Measurements from ENCODE around the gene CAPN11. TPM values are rescaled to one million over a fixed set of nuclear protein-coding genes. Genes with fewer than 3 reads are reported as not detected.

The CAPN11 gene
- total RNA-seq, 2 experiments from 2014 or later = not detected

DNA sequence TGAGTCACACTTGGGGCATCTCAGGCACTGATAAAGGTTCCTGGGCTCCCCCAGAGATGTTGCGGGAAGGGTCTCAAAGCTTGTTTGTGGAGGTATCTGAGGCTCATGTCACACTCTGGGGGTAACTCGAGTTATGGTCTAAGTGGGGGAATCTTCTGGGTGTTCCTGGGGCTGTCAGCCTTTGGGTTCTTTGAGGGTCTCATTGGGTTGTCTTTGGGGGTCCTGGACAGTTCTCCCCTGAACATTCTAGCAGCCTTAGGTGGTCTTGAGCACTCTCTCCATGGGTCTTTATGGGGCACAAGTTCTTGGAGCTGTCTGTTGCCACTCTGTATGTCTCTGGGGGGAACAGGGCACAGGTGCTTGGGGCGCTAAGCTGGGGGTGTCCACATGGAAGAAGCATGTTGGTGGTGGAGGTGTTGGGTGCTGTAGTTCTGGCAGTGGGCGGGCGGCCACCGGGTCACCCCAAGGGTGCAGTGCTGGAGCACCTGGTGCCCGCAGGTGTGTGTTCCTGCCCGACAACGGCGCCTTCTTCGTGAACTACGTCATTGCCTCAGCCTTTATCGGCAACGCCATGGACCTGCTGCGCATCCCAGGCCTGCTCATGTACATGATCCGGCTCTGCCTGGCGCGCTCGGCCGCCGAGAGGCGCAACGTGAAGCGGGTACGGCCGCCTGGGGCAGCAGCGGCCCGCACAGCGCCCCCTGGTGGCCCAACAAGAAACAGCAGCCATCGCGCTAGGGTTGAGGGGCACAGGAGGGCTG is 7.1 kb upstream of the CAPN11 start:
- Histone ChIP-seq H3K4me1 (ENCODE audit: insufficient read depth, low read length, poor library complexity, severe bottlenecking) (peaks cover 4% of the 10 kb centered on the region), H4K20me1 (ENCODE audit: insufficient read depth, low read length) (no peaks in the 10 kb centered on the region), H3K4me3 (ENCODE audit: low read depth, low read length, poor library complexity, severe bottlenecking) (no peak overlapping the region), H2AFZ (ENCODE audit: low read length) (no peak overlapping the region), H3K9me3 (ENCODE audit: low read length) (no peaks in the 10 kb centered on the region), H3K27ac (ENCODE audit: low read depth, low read length, poor library complexity, severe bottlenecking) (no peak overlapping the region), H3K9me2 (ENCODE audit: insufficient read depth, low read length) (no peaks in the 10 kb centered on the region), H3K4me2 (ENCODE audit: low read length) (peak overlapping the region; percentile 16; the same call in 1 of the 2 replicates), H3K79me2 (ENCODE audit: insufficient read depth, low read depth, low read length) (no peaks in the 10 kb centered on the region), H3K36me3 (ENCODE audit: insufficient read depth, low read length) (no peaks in the 10 kb centered on the region)
- peak; percentile 83 for DNase-seq (ENCODE audit: low spot score)
- BruUV-seq (replicated peaks) = no TSS peak
- POLR2A ChIA-PET = no interaction called here
- TF ChIP-seq EZH2phosphoT487 (IDR thresholded peaks at IDR 0.05; ENCODE audit: borderline replicate concordance, low read depth, low read length) = no peak
- TF ChIP-seq, protein P1, sequence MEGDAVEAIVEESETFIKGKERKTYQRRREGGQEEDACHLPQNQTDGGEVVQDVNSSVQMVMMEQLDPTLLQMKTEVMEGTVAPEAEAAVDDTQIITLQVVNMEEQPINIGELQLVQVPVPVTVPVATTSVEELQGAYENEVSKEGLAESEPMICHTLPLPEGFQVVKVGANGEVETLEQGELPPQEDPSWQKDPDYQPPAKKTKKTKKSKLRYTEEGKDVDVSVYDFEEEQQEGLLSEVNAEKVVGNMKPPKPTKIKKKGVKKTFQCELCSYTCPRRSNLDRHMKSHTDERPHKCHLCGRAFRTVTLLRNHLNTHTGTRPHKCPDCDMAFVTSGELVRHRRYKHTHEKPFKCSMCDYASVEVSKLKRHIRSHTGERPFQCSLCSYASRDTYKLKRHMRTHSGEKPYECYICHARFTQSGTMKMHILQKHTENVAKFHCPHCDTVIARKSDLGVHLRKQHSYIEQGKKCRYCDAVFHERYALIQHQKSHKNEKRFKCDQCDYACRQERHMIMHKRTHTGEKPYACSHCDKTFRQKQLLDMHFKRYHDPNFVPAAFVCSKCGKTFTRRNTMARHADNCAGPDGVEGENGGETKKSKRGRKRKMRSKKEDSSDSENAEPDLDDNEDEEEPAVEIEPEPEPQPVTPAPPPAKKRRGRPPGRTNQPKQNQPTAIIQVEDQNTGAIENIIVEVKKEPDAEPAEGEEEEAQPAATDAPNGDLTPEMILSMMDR (conservative IDR thresholded peaks at IDR 0.05; ENCODE audit: low read length) = peak; percentile 99
- intact Hi-C loops (cut with micrococcal nuclease; ENCODE audit: unreplicated experiment) = loop anchor here (1.0 kb wide), 1 partner anchor 55 kb away; no protein-coding TSS in a partner anchor
- CTCF ChIA-PET (ENCODE audit: unreplicated experiment) = no interaction called here

DNA sequence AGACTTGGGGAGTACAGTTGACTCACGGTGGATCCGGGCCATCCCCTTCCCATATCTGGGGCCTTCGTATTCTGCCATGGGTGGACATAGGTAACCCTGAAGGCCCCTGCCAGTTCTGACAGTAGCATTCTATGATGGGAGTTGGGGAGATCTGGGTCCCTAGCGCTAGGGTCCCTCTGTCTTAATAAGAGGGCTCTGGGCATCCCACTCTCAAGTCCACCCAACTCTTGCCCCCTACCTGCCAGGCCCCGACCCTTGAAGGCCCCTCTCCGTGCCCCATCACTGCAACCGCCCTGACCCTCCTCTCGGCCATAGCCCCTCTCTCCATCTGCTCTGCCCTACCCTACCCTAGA is 6.5 kb upstream of the CAPN11 start:
- CTCF ChIA-PET (ENCODE audit: unreplicated experiment) = no interaction called here
- TF ChIP-seq, protein P1 (conservative IDR thresholded peaks at IDR 0.05; ENCODE audit: low read length) = peak; percentile 52
- TF ChIP-seq EZH2phosphoT487 (IDR thresholded peaks at IDR 0.05; ENCODE audit: borderline replicate concordance, low read depth, low read length) = no peak
- no TSS peak for BruUV-seq (replicated peaks)

DNA sequence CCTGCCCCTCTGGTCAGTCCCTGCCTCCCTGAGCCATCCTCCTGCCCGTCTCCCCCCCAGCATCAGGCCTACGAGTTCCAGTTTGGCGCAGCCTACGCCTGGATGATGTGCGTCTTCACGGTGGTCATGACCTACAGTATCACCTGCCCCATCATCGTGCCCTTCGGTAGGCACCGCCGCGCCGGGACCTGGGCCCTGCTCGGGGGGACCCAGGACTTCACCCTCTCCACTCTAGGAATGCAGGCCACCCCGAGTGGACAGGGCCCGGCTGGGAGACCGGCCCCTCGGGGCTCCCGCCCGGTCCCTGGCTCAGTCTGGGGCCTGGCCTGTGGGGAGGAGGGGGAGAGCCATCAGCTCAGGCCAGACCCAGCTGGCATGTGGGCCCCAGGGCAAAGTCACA is 6.1 kb upstream of the CAPN11 start:
- TF ChIP-seq, protein P1 (conservative IDR thresholded peaks at IDR 0.05; ENCODE audit: low read length) = no peak
- Histone ChIP-seq H3K79me2 (ENCODE audit: insufficient read depth, low read depth, low read length) (no peaks in the 10 kb centered on the region), H3K4me3 (ENCODE audit: low read depth, low read length, poor library complexity, severe bottlenecking) (no peak overlapping the region), H3K9me2 (ENCODE audit: insufficient read depth, low read length) (no peaks in the 10 kb centered on the region), H2AFZ (ENCODE audit: low read length) (no peak overlapping the region), H3K27ac (ENCODE audit: low read depth, low read length, poor library complexity, severe bottlenecking) (no peak overlapping the region), H3K4me2 (ENCODE audit: low read length) (no peak overlapping the region), H3K36me3 (ENCODE audit: insufficient read depth, low read length) (no peaks in the 10 kb centered on the region), H4K20me1 (ENCODE audit: insufficient read depth, low read length) (no peaks in the 10 kb centered on the region), H3K4me1 (ENCODE audit: insufficient read depth, low read length, poor library complexity, severe bottlenecking) (peaks cover 4% of the 10 kb centered on the region), H3K9me3 (ENCODE audit: low read length) (no peaks in the 10 kb centered on the region)
- intact Hi-C loops (cut with micrococcal nuclease; ENCODE audit: unreplicated experiment) = loop anchor here (1.0 kb wide), 1 partner anchor 56 kb away; no protein-coding TSS in a partner anchor
- no peak for DNase-seq (ENCODE audit: low spot score)
- CTCF ChIA-PET (ENCODE audit: unreplicated experiment) = no interaction called here
- POLR2A ChIA-PET = no interaction called here
- no TSS peak for BruUV-seq (replicated peaks)

More for the DNA sequence above, 6.5 kb upstream of the CAPN11 start:
- H3K79me2 ChIP-seq (ENCODE audit: insufficient read depth, low read depth, low read length) = no peaks in the 10 kb centered on the region
- H3K36me3 ChIP-seq (ENCODE audit: insufficient read depth, low read length) = no peaks in the 10 kb centered on the region
- POLR2A ChIA-PET = no interaction called here
- H3K9me2 ChIP-seq (ENCODE audit: insufficient read depth, low read length) = no peaks in the 10 kb centered on the region
- no peak overlapping the region for H3K4me2 ChIP-seq (ENCODE audit: low read length)
- DNase-seq (ENCODE audit: low spot score) = no peak
- no peaks in the 10 kb centered on the region for H3K9me3 ChIP-seq (ENCODE audit: low read length)
- no peak overlapping the region for H2AFZ ChIP-seq (ENCODE audit: low read length)
- no peaks in the 10 kb centered on the region for H4K20me1 ChIP-seq (ENCODE audit: insufficient read depth, low read length)
- H3K27ac ChIP-seq (ENCODE audit: low read depth, low read length, poor library complexity, severe bottlenecking) = no peak overlapping the region
- intact Hi-C loops (cut with micrococcal nuclease; ENCODE audit: unreplicated experiment) = loop anchor here (1.0 kb wide), 1 partner anchor 56 kb away; no protein-coding TSS in a partner anchor
- H3K4me1 ChIP-seq (ENCODE audit: insufficient read depth, low read length, poor library complexity, severe bottlenecking) = peaks cover 4% of the 10 kb centered on the region
- no peak overlapping the region for H3K4me3 ChIP-seq (ENCODE audit: low read depth, low read length, poor library complexity, severe bottlenecking)

All from OCI-LY7 (cell line).